NB4 (cell line): ENCODE data around the gene CERT1.

ENCODE experiments used
- DNase-seq: peaks from one replicate; pipeline ENCODE4 v3.0.0; 2010; ENCODE audit warnings: low read depth
- H3K4me3 ChIP-seq: one replicate; pipeline ENCODE4 v1.5.1; 2011; ENCODE audit warnings: mild to moderate bottlenecking, low read depth, low read length, moderate library complexity
- MYC ChIP-seq: IDR thresholded peaks from 2 replicates; pipeline ENCODE4 v1.6.1; 2011; ENCODE audit warnings: low read depth, low read length
- POLR2A ChIP-seq: IDR thresholded peaks from 2 replicates; pipeline ENCODE4 v1.6.1; 2011; ENCODE audit warnings: mild to moderate bottlenecking; ENCODE audit not compliant: insufficient read length; ENCODE audit errors: extremely low read depth
- TF ChIP-seq, protein P1 (sequence below): IDR thresholded peaks from 2 replicates; pipeline ENCODE4 v1.6.1; 2011; ENCODE audit warnings: low read depth, low read length
- TF ChIP-seq, protein P2 (sequence below): IDR thresholded peaks from one replicate; pipeline ENCODE4 v1.5.1; 2012; ENCODE audit warnings: low read depth, low read length

The CERT1 gene

DNA sequence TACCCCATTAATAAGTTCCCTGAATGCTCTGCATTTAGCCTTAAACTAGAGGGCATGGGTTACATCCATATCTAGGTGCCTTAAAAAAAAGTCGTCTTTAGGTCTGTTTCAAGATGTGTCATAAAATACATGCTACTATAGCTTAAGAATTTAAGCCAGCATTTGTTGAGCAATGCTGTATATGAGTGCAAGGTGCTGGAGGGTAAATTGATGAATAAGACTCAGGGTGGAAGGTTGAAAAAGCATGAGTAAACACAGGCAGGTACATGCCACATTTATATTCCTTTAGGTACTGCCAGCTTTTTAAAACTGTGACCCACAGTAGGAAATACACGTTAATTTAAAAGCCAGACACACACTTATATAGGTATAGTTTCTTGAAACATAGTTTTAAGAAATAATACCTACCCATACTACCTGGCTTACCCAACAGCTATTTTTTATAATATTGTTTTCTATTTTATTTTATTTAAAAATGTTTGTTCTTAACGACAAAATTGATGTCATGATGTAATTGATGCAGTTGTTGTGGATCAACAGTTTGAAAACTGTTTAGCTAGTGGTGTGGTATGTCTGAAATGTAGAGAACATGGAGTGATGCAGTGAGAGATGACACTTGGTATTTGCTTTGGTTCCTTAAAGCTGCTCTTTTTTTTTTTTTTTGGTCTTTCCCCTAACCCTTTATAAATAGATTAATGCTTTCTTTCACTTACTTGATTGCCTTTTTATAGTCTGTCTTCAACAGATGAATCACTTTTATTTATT lies 170.5 kb downstream of the CERT1 start:
- TF ChIP-seq, protein P1, sequence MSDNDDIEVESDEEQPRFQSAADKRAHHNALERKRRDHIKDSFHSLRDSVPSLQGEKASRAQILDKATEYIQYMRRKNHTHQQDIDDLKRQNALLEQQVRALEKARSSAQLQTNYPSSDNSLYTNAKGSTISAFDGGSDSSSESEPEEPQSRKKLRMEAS: no peak
- TF ChIP-seq MYC (no peak), POLR2A (no peak)
- TF ChIP-seq, protein P2, sequence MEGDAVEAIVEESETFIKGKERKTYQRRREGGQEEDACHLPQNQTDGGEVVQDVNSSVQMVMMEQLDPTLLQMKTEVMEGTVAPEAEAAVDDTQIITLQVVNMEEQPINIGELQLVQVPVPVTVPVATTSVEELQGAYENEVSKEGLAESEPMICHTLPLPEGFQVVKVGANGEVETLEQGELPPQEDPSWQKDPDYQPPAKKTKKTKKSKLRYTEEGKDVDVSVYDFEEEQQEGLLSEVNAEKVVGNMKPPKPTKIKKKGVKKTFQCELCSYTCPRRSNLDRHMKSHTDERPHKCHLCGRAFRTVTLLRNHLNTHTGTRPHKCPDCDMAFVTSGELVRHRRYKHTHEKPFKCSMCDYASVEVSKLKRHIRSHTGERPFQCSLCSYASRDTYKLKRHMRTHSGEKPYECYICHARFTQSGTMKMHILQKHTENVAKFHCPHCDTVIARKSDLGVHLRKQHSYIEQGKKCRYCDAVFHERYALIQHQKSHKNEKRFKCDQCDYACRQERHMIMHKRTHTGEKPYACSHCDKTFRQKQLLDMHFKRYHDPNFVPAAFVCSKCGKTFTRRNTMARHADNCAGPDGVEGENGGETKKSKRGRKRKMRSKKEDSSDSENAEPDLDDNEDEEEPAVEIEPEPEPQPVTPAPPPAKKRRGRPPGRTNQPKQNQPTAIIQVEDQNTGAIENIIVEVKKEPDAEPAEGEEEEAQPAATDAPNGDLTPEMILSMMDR: no peak
- DNase-seq: no peak
- peak overlapping the region; percentile 30 for H3K4me3 ChIP-seq

DNA sequence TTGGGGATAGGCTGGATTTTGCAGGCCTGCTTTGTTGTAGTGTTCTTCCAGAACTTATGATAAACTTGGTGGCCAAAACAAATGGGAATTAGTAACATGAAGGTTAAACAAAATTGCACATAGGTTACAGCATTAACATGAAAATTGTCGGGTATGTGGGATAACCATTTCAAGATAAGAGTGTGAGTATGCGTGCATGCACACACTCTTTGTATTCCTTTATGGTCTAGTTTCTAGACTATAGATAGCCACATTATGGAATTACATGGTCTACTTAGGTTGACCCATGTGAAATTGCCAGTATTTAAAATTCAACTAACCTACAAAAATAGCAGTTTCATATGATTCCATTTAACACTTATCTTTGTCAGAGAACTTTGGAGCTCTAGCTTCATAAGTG lies 173.0 kb downstream of the CERT1 start:
- DNase-seq: no peak

DNA sequence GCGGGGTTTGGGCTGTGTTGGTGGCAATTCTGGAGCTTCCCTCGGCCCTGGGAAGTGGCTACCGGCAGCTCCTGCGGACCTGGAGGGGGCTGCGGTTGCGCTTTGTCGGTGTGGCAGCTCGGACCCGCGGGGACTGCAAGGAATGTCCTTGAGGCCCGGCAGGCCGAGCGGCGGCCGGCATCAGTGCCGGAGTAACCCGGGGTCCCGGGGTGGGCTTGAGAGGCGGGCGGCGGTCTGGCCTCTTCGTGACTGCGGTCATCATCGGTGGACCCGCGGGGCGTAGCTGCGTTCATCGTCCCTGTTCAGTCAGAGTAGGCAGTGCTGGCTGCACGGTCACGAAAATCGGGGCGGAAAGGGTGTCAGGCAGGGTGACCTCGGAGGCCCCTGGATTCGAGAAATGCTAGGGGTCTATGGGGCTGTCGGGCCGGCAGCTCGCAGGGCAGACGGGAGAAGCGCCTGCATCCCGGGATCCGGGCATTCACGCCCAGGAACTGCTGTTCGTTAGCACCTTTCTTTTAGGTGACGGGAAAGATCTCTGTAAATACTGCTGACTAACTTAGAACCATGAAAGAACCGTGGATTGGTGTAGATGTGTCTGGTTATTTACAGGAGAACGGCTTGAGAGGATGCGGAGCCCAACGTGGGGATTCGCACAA lies 173.9 kb downstream of the CERT1 start:
- H3K4me3 ChIP-seq: peak overlapping the region; percentile 96
- TF ChIP-seq, protein P2: no peak
- no peak for TF ChIP-seq POLR2A
- TF ChIP-seq, protein P1: no peak
- no peak for TF ChIP-seq MYC
- DNase-seq: no peak

More for the DNA sequence above, 173.0 kb downstream of the CERT1 start:
- no peak for TF ChIP-seq MYC
- TF ChIP-seq, protein P2: no peak
- TF ChIP-seq, protein P1: no peak
- no peak for TF ChIP-seq POLR2A
- H3K4me3 ChIP-seq: peak overlapping the region; percentile 96

DNA sequence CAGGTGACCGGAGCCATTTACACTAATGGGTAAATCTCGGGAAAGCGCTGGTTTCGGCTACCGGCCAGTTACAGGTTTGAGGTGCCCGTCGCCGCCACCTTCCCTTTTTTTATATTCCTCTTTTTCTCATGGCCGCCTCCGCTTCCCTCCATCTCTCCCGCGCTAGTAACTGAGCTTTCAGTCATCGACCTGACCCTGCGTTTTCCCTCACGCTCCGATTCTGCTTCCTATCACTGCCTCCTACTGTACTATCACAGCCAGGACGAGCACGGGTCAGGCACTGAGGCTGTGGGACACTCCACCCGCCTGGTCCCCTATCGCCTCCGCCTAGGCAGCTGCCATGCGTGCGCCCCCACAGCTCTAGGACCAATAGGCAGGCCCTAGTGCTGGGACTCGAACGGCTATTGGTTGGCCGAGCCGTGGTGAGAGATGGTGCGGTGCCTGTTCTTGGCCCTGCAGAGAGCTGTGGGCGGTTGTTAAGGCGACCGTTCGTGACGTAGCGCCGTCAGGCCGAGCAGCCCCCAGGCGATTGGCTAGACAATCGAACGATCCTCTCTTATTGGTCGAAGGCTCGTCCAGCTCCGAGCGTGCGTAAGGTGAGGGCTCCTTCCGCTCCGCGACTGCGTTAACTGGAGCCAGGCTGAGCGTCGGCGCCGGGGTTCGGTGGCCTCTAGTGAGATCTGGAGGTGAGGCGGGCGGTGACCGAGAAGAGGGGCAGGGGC lies 174.7 kb downstream of the CERT1 start, which contains the start of gene HMGCR:
TSS of gene HMGCR (plus strand) at position 606 of the 722 bp plus-strand sequence. CDS start 5,386 bp downstream, outside the sequence.
- peak within 1 kb of the TSS; percentile 96 for H3K4me3 ChIP-seq
- DNase-seq: peak; percentile 99
- TF ChIP-seq, protein P1: peak; percentile 61
- TF ChIP-seq MYC (0 out of 2 replicates have a peak, but pooled peaks have one; percentile 39), POLR2A (peak; percentile 68)
- TF ChIP-seq, protein P2: peak; percentile 31

DNA sequence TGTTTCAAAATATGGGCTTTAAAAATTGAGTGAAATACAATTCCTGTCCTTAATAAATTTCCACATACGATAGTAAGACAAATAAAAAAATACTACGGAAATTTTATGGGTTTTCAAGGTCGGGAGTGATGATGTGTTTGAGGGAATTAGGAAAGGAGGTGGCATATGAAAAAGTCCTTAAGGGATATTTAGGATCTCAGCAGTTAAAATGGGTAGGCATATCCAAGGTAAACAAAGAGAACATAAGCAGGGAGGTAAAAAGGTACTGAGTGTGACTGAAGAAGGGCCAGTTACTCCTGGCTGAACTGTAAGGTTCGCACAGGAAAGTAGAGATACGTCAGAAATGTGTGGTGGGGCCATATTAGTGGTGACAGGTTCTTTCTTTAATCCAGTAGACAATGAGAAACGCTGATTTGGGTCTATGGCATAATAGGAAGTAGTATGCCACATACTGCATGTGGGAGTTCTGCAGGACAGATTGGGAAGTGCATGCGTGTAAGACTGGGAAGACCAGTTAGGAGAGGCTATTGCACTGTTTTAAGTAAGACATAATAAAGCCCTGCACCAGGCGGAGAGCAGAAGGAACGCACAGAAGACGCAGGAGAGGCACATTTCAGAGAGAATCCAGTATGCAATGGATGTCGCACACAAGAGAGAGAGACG lies 175.3 kb downstream of the CERT1 start:
- peak overlapping the region; percentile 69 for H3K4me3 ChIP-seq
- TF ChIP-seq POLR2A (no peak), MYC (no peak)
- TF ChIP-seq, protein P1: no peak
- TF ChIP-seq, protein P2: no peak
- peak; percentile 51 for DNase-seq
